CD4-positive, alpha-beta memory T cell (primary cell): ENCODE measurements around the gene RIPK4. TPM values are rescaled to one million over a fixed set of nuclear protein-coding genes. Genes with fewer than 3 reads are reported as not detected.
A peak's percentile ranks its signal among the peaks of the same experiment; 100 is the strongest.

Source experiments
- CTCF ChIA-PET: fragments of 350-600 bp; sonication (Branson Sonifier 250); formaldehyde crosslinking; loops from one replicate; lab custom pipeline; 2021; ENCODE audit warnings: inconsistent platforms; ENCODE audit not compliant: partially characterized antibody; lab: Charles Lee
- POLR2A ChIA-PET: fragments of 350-600 bp; sonication (Branson Sonifier 250); formaldehyde crosslinking; loops from one replicate; lab custom pipeline; 2021; ENCODE audit not compliant: partially characterized antibody; lab: Charles Lee
- DNase-seq, 5 donors: peaks; one replicate each; pipeline versions ENCODE4 v3.0.0 to v3.0.0-alpha.2; 2020 to 2022; ENCODE audit warnings: mixed read lengths in 1 of 5
- H3K27ac ChIP-seq: one replicate; pipeline ENCODE4 v1.7.0; 2013; ENCODE audit warnings: low read depth, low read length
- H3K27me3 ChIP-seq: 2 replicates; pipeline ENCODE4 v1.7.0; 2013; ENCODE audit warnings: mild to moderate bottlenecking, low read length, moderate library complexity; ENCODE audit not compliant: insufficient read depth
- H3K36me3 ChIP-seq: 2 replicates; pipeline ENCODE4 v1.7.0; 2013; ENCODE audit warnings: mild to moderate bottlenecking, low read length, moderate library complexity; ENCODE audit not compliant: insufficient read depth
- H3K4me1 ChIP-seq: 2 replicates; pipeline ENCODE4 v1.7.0; 2013; ENCODE audit warnings: mild to moderate bottlenecking, low read length, moderate library complexity; ENCODE audit not compliant: insufficient read depth
- H3K4me3 ChIP-seq, 2 donors: one replicate each; pipeline ENCODE4 v1.7.0; 2013; ENCODE audit warnings: low read length in 2 of 2, mild to moderate bottlenecking in 1 of 2
- H3K9me3 ChIP-seq, 2 donors: one replicate each; pipeline ENCODE4 v1.7.0; 2013; ENCODE audit warnings: low read length in 2 of 2, control low read depth in 1 of 2; ENCODE audit not compliant: control insufficient read depth in 1 of 2
- H3K27ac Mint-ChIP-seq, 7 donors: one replicate each; pipeline ENCODE4 v1.8.0; 2020 to 2021; ENCODE audit warnings: mixed read lengths in 7 of 7, mild to moderate bottlenecking in 6 of 7, inconsistent platforms in 3 of 7, moderate library complexity in 3 of 7
- H3K27me3 Mint-ChIP-seq, 2 donors: one replicate each; pipeline ENCODE4 v1.8.0; 2020 to 2021; ENCODE audit warnings: mixed read lengths in 2 of 2
- H3K36me3 Mint-ChIP-seq, 2 donors: one replicate each; pipeline ENCODE4 v1.8.0; 2020 to 2021; ENCODE audit warnings: mixed read lengths in 2 of 2, inconsistent platforms in 1 of 2, mild to moderate bottlenecking in 1 of 2
- H3K4me1 Mint-ChIP-seq, 4 donors: one replicate each; pipeline ENCODE4 v1.8.0; 2020 to 2021; ENCODE audit warnings: mixed read lengths in 4 of 4, mild to moderate bottlenecking in 1 of 4
- H3K4me3 Mint-ChIP-seq, 8 donors: one replicate each; pipeline ENCODE4 v1.8.0; 2020 to 2021; ENCODE audit warnings: mixed read lengths in 8 of 8, mild to moderate bottlenecking in 7 of 8, moderate library complexity in 6 of 8, inconsistent platforms in 3 of 8
- H3K9me3 Mint-ChIP-seq, 8 donors: one replicate each; pipeline ENCODE4 v1.8.0; 2020 to 2021; ENCODE audit warnings: mixed read lengths in 8 of 8, mild to moderate bottlenecking in 5 of 8, inconsistent platforms in 3 of 8, moderate library complexity in 1 of 8
- intact Hi-C: fragments of 100-400 bp; cut with micrococcal nuclease; formaldehyde crosslinking; loops from one replicate; pipeline ENCODE4 v1.15.1; 2023
- polyA plus RNA-seq, 2 donors: library from polyadenylated mRNA; unstranded; fragments of 300-500 nt; fragmentation: Illumina TruSeq; gene quantifications; one replicate each; pipeline ENCODE4 v1.2.3, GENCODE V29; 2021
- total RNA-seq, 2 experiments: library from RNA; stranded (reverse); gene quantifications; one replicate each; pipeline ENCODE4 v1.2.3, GENCODE V29; 2021

Gene RIPK4
- total and polyA plus RNA-seq, 4 experiments from 2014 or later, result 0.16 to 0.36 (median 0.26) TPM; not detected in 1

DNA sequence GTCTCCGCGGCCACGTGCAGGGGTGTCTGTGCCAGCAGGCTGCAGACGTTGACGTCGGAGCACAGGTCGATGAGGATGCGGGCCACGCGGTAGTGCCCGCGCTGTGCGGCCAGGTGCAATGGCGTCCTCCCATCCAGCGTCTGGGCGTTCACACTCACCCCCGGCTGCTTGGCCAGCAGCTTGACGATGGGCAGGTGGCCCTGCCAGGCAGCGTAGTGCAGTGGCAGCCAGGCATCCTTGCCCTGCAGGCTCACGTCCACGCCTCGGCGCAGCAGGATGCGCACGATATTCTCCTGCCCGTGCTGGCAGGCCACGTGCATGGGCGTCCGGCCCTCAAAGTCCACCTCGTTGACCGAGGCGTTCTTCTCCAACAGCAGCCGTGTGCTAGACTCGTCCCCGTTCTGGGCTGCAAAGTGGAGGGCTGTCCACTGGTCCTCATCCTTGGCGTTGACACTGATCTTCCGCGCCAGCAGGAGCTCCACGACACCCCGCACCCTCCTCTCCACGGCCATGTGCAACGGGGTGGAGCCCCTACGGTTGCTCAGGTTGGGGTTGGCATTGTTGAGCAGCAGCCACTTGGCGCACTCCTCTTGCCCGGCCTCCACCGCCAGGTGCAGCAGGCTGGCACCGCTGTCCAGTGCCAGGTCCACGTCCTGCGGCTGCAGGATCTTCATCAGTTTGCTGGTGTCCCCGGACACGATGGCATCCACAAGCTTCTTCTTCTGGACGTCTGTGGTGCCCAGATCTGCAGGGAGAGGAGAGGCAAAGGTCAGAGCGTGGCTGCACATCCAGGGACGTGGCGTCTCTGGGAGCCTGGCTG, 25.4 kb downstream of the RIPK4 start:
- H3K9me3 Mint-ChIP-seq, result peaks cover 0 to 7% (median 4%) of the 10 kb centered on the region in 8 donors
- CTCF ChIA-PET, result no interaction called here

GRCh38 chr21:41740604-41741252, 26.1 kb downstream of the RIPK4 start:
- Mint-ChIP-seq H3K9me3 (peaks cover 0 to 12% (median 4%) of the 10 kb centered on the region in 8 donors), H3K27me3 (peaks cover 5 to 13% of the 10 kb centered on the region in 2 donors), H3K27ac (no peak overlapping the region), H3K4me1 (no peaks in the 10 kb centered on the region), H3K36me3 (no peaks in the 10 kb centered on the region), H3K4me3 (no peak overlapping the region)
- Histone ChIP-seq H3K9me3 (no peaks in the 10 kb centered on the region), H3K4me3 (no peak overlapping the region), H3K36me3 (no peaks in the 10 kb centered on the region), H3K4me1 (no peaks in the 10 kb centered on the region), H3K27me3 (peaks cover 3% of the 10 kb centered on the region), H3K27ac (no peak overlapping the region)
- ChIA-PET CTCF (no interaction called here), POLR2A (no interaction called here)
- DNase-seq, result no peak
- intact Hi-C loops, result no loop called here

More for the DNA sequence above, 25.4 kb downstream of the RIPK4 start:
- Histone ChIP-seq H3K4me3 (no peak overlapping the region), H3K9me3 (no peaks in the 10 kb centered on the region), H3K27me3 (peaks cover 3% of the 10 kb centered on the region), H3K27ac (no peak overlapping the region), H3K4me1 (no peaks in the 10 kb centered on the region), H3K36me3 (no peaks in the 10 kb centered on the region)
- Mint-ChIP-seq H3K4me1 (no peaks in the 10 kb centered on the region), H3K4me3 (no peak overlapping the region), H3K36me3 (no peaks in the 10 kb centered on the region), H3K27me3 (peaks cover 4 to 9% of the 10 kb centered on the region in 2 donors), H3K27ac (peak overlapping the region in 1 of 7 donors; percentile 29)
- intact Hi-C loops, result no loop called here
- POLR2A ChIA-PET, result no interaction called here
- DNase-seq, result no peak

DNA sequence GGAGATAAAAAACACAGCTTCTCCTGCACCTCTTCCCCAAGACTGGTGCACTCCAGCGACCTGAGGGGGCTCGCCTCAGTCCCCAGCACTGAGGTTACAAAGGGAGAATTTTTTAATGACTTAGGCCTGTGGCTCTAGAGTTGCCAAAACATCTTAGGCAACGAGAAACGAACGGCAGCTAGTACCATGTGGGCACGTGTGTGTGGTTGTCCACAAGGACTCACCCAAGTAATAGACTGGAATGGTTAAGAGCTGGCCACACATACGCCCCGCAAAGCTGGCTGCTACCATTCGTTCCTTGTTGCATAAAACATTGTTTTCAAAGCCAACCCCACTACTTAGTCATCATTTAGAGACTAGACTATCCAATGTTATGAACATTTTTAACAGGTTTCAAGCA, 26.9 kb downstream of the RIPK4 start:
- Histone ChIP-seq H3K27me3 (peaks cover 3% of the 10 kb centered on the region), H3K4me3 (no peak overlapping the region), H3K36me3 (no peaks in the 10 kb centered on the region), H3K4me1 (no peaks in the 10 kb centered on the region), H3K9me3 (no peaks in the 10 kb centered on the region), H3K27ac (no peak overlapping the region)
- no peak for DNase-seq
- CTCF ChIA-PET, result no interaction called here
- peaks cover 0 to 12% (median 4%) of the 10 kb centered on the region in 8 donors for H3K9me3 Mint-ChIP-seq
- POLR2A ChIA-PET, result no interaction called here
- H3K36me3 Mint-ChIP-seq, result no peaks in the 10 kb centered on the region
- intact Hi-C loops, result no loop called here
- peaks cover 8 to 13% of the 10 kb centered on the region in 2 donors for H3K27me3 Mint-ChIP-seq
- no peak overlapping the region for H3K27ac Mint-ChIP-seq
- no peaks in the 10 kb centered on the region for H3K4me1 Mint-ChIP-seq
- H3K4me3 Mint-ChIP-seq, result no peak overlapping the region

- Histone ChIP-seq H3K4me1 (no peaks in the 10 kb centered on the region), H3K4me3 (no peak overlapping the region), H3K27ac (no peak overlapping the region), H3K27me3 (peaks cover 3% of the 10 kb centered on the region), H3K9me3 (no peaks in the 10 kb centered on the region), H3K36me3 (no peaks in the 10 kb centered on the region)
- ChIA-PET CTCF (no interaction called here), POLR2A (no interaction called here)
- DNase-seq, result no peak
- intact Hi-C loops, result no loop called here
- H3K27me3 Mint-ChIP-seq, result peaks cover 9 to 14% of the 10 kb centered on the region in 2 donors
- no peaks in the 10 kb centered on the region for H3K4me1 Mint-ChIP-seq
- peaks cover 0 to 12% (median 4%) of the 10 kb centered on the region in 8 donors for H3K9me3 Mint-ChIP-seq
- H3K4me3 Mint-ChIP-seq, result no peak overlapping the region
- no peaks in the 10 kb centered on the region for H3K36me3 Mint-ChIP-seq
- no peak overlapping the region for H3K27ac Mint-ChIP-seq
These were observed 27.8 kb downstream of the RIPK4 start for GRCh38 chr21:41739011-41739410.

DNA sequence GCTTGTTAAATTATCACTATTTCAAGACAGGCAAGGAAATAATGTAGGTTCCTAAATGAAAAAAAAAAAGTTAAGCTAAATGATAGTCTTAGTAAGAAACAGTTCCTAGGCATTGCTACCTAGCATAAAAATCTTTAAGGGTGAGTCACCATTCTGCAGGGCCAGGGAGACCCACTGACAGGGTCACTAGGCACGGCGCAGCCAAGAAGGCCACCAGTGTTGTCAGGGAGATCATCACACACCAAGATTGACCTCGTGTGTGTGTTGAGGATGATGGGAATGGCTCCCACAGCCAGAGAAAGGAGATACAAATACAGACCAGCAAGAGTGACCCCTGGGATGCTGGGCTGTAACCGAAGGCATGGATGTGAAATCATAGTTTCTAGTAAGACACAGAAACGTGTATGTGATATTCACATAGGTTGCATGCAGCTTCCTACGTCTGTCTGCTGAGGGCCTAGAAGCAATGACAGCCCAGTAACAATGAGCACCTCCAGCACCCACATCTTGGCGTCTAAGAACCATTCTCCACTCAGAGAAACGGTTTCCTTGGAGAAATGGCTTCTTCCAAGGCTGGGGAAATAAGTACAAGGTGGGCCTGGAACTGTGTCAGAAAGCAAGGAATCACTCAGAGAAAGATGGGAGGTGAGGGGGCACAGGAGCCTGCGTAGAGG, 29.1 kb downstream of the RIPK4 start:
- Mint-ChIP-seq H3K4me3 (no peak overlapping the region), H3K27me3 (peaks cover 13 to 18% of the 10 kb centered on the region in 2 donors), H3K4me1 (no peaks in the 10 kb centered on the region), H3K27ac (no peak overlapping the region), H3K9me3 (peaks cover 0 to 19% (median 7%) of the 10 kb centered on the region in 8 donors), H3K36me3 (no peaks in the 10 kb centered on the region)
- no peak overlapping the region for H3K27ac ChIP-seq
- H3K4me3 ChIP-seq, result no peak overlapping the region
- peaks cover 3% of the 10 kb centered on the region for H3K27me3 ChIP-seq
- DNase-seq, result no peak
- intact Hi-C loops, result no loop called here
- H3K36me3 ChIP-seq, result no peaks in the 10 kb centered on the region
- H3K9me3 ChIP-seq, result no peaks in the 10 kb centered on the region
- H3K4me1 ChIP-seq, result no peaks in the 10 kb centered on the region
- ChIA-PET POLR2A (no interaction called here), CTCF (no interaction called here)

DNA sequence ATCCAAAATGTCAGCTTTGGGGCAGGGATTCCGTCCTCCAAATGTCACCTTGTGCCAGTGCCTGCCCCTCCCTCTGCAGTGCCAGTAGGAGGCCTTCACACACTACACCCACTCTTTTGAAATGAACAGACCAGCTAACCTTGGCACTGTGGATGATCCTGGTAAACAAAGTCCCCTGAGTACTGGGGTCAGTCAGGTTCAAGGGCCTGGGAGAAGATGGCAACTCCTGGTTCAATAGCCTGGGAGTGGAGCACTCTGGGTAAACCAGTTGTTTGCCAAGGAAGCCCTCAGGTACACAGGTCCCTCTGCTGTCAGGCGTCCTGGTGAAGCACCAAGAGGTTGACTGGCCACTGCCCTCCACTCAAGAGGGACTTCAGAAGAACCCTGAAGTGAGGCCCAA, 30.4 kb downstream of the RIPK4 start:
- no peaks in the 10 kb centered on the region for H3K9me3 ChIP-seq
- no peak overlapping the region for H3K27ac Mint-ChIP-seq
- no peaks in the 10 kb centered on the region for H3K36me3 ChIP-seq
- peaks cover 3% of the 10 kb centered on the region for H3K27me3 ChIP-seq
- CTCF ChIA-PET, result no interaction called here
- no peaks in the 10 kb centered on the region for H3K4me1 Mint-ChIP-seq
- no peak overlapping the region for H3K4me3 ChIP-seq
- H3K9me3 Mint-ChIP-seq, result peaks cover 2 to 32% (median 16%) of the 10 kb centered on the region in 8 donors
- DNase-seq, result no peak
- no peak overlapping the region for H3K27ac ChIP-seq
- no peak overlapping the region for H3K4me3 Mint-ChIP-seq
- no peaks in the 10 kb centered on the region for H3K36me3 Mint-ChIP-seq
- intact Hi-C loops, result no loop called here
- no peaks in the 10 kb centered on the region for H3K4me1 ChIP-seq
- POLR2A ChIA-PET, result no interaction called here
- peaks cover 13 to 18% of the 10 kb centered on the region in 2 donors for H3K27me3 Mint-ChIP-seq
